CD14-positive monocyte (primary cell): ENCODE data around the gene ANTXR1. TPM values are rescaled to one million over a fixed set of nuclear protein-coding genes. Genes with fewer than 3 reads are reported as not detected.
A peak's percentile ranks its signal among the peaks of the same experiment; 100 is the strongest.

Experiments
- DNase-seq, 3 donors: peaks; one replicate each; pipeline ENCODE4 v3.0.0-alpha.2; 2011 to 2022
- H2AFZ ChIP-seq: 2 replicates; pipeline ENCODE4 v1.6.0; 2012; ENCODE audit warnings: mild to moderate bottlenecking, low read depth, low read length, inconsistent platforms; ENCODE audit not compliant: insufficient read depth, poor library complexity, severe bottlenecking
- H3K27ac ChIP-seq, 2 donors: 1 replicate in 1 of 2; 2 replicates in 1 of 2; pipeline ENCODE4 v1.5.1; 2012 to 2013; ENCODE audit warnings: low read length in 2 of 2, control low read depth in 1 of 2, inconsistent platforms in 1 of 2, low read depth in 1 of 2, mild to moderate bottlenecking in 1 of 2
- H3K27me3 ChIP-seq, 2 donors: one replicate each; pipeline versions ENCODE4 v1.6.0 to v1.6.1; 2011 to 2013; ENCODE audit warnings: low read length in 2 of 2; ENCODE audit not compliant: control insufficient read depth in 2 of 2, insufficient read depth in 2 of 2
- H3K36me3 ChIP-seq, 2 donors: replicated peaks in 1 of 2; 1 replicate in 1 of 2; 2 replicates in 1 of 2; pipeline versions ENCODE4 v1.5.1 to v1.6.1; 2012 to 2013; ENCODE audit warnings: low read length in 2 of 2, control low read depth in 1 of 2, inconsistent platforms in 1 of 2, mild to moderate bottlenecking in 1 of 2; ENCODE audit not compliant: insufficient read depth in 2 of 2, control insufficient read depth in 1 of 2
- H3K4me1 ChIP-seq, 2 donors: 1 replicate in 1 of 2; 2 replicates in 1 of 2; pipeline versions ENCODE4 v1.5.1 to v1.6.1; 2012 to 2013; ENCODE audit warnings: low read length in 2 of 2, control low read depth in 1 of 2, inconsistent platforms in 1 of 2, mild to moderate bottlenecking in 1 of 2, moderate library complexity in 1 of 2; ENCODE audit not compliant: insufficient read depth in 2 of 2, control insufficient read depth in 1 of 2
- H3K4me2 ChIP-seq: replicated peaks from 2 replicates; pipeline ENCODE3; 2012; ENCODE audit warnings: low read length, moderate library complexity, mild to moderate bottlenecking; ENCODE audit not compliant: poor library complexity, severe bottlenecking; ENCODE audit errors: extremely low read depth
- H3K4me3 ChIP-seq, 3 experiments: fragments of 200-600 bp in 1 of 3; sonication (generic) in 1 of 3; replicated peaks in 1 of 3; 1 replicate in 2 of 3; 2 replicates in 1 of 3; pipeline ENCODE4 v1.5.1; 2011 to 2013; ENCODE audit warnings: low read length in 3 of 3, mild to moderate bottlenecking in 3 of 3, control low read depth in 2 of 3, low read depth in 2 of 3, inconsistent platforms in 1 of 3, moderate library complexity in 1 of 3
- H3K79me2 ChIP-seq: 2 replicates; pipeline ENCODE4 v1.6.0; 2012; ENCODE audit warnings: mild to moderate bottlenecking, control low read depth, inconsistent platforms, low read length, moderate library complexity; ENCODE audit not compliant: insufficient read depth
- H3K9ac ChIP-seq: 2 replicates; pipeline ENCODE4 v1.6.0; 2017; ENCODE audit warnings: low read length, mild to moderate bottlenecking; ENCODE audit not compliant: insufficient read depth, poor library complexity, severe bottlenecking
- H3K9me3 ChIP-seq, 2 donors: replicated peaks in 1 of 2; 1 replicate in 1 of 2; 2 replicates in 1 of 2; pipeline versions ENCODE4 v1.5.1 to v1.6.1; 2012 to 2013; ENCODE audit warnings: low read length in 2 of 2, control low read depth in 1 of 2; ENCODE audit not compliant: control insufficient read depth in 1 of 2, insufficient read depth in 1 of 2
- H4K20me1 ChIP-seq: 2 replicates; pipeline ENCODE4 v1.6.0; 2012; ENCODE audit warnings: mild to moderate bottlenecking, low read length, control low read depth, moderate library complexity; ENCODE audit not compliant: insufficient read depth
- H3K27ac Mint-ChIP-seq, 7 donors: one replicate each; pipeline ENCODE4 v1.8.0; 2020; ENCODE audit warnings: mild to moderate bottlenecking in 7 of 7, mixed read lengths in 7 of 7, moderate library complexity in 6 of 7, inconsistent platforms in 2 of 7
- H3K27me3 Mint-ChIP-seq, 3 donors: one replicate each; pipeline ENCODE4 v1.8.0; 2021 to 2022; ENCODE audit warnings: low read depth in 3 of 3, mild to moderate bottlenecking in 3 of 3, mixed read lengths in 3 of 3, moderate library complexity in 3 of 3, inconsistent platforms in 1 of 3
- H3K36me3 Mint-ChIP-seq, 2 donors: one replicate each; pipeline ENCODE4 v1.8.0; 2020; ENCODE audit warnings: mixed read lengths in 2 of 2, inconsistent platforms in 1 of 2, mild to moderate bottlenecking in 1 of 2
- H3K4me1 Mint-ChIP-seq: one replicate; pipeline ENCODE4 v1.8.0; 2020; ENCODE audit warnings: mild to moderate bottlenecking, mixed read lengths
- H3K4me3 Mint-ChIP-seq, 2 donors: one replicate each; pipeline ENCODE4 v1.8.0; 2020; ENCODE audit warnings: mild to moderate bottlenecking in 2 of 2, mixed read lengths in 2 of 2, moderate library complexity in 1 of 2
- H3K9me3 Mint-ChIP-seq, 7 donors: one replicate each; pipeline ENCODE4 v1.8.0; 2020 to 2022; ENCODE audit warnings: mixed read lengths in 7 of 7, mild to moderate bottlenecking in 6 of 7, moderate library complexity in 6 of 7, inconsistent platforms in 2 of 7
- WGBS: methylation state at CpG from one replicate; pipeline ENCODE4 v1.1.5; 2013; ENCODE audit warnings: missing lambda C conversion rate; ENCODE audit not compliant: insufficient coverage; 5-methylcytosine and 5-hydroxymethylcytosine counted together
- intact Hi-C, 2 donors: fragments of 100-400 bp; cut with micrococcal nuclease; formaldehyde crosslinking; loops; one replicate each; pipeline versions ENCODE4 v1.15.0 to v1.15.1; 2023
- polyA plus RNA-seq, 3 donors: library from polyadenylated mRNA; depleted of rRNA in 1 of 3; unstranded in 2 of 3; stranded (reverse) in 1 of 3; fragments of 300-500 nt in 2 of 3; fragments of >200 nt in 1 of 3; fragmentation: Illumina TruSeq in 2 of 3; gene quantifications; 1 replicate in 2 of 3; 2 replicates in 1 of 3; pipeline ENCODE4 v1.2.3, GENCODE V29; 2012 to 2021
- TF ChIP-seq, protein P1 (sequence below): fragments of 200-600 bp; IDR thresholded peaks from one replicate; pipeline ENCODE4 v1.8.0; 2022; ENCODE audit warnings: antibody characterized with exemption, mild to moderate bottlenecking

Gene ANTXR1
- polyA plus RNA-seq, 3 donors = not detected

DNA sequence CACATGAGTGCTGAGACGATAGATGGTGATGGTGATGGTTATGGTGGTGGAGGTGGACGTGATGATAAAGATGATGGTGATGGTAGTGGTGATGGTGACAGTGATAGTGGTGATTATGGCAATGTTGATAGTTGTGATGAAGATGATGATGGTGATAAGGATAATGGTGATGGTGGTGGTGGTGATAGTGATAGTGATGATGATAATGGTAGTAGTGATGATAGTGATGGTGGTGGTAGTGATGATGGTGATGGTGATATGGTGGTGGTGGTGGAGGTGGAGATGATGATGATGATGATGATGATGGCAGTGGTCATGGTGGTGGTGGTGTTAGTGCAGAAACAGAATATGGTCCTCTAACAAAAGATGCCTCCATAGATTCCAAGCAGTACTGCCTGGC, 10.3 kb downstream of the ANTXR1 start:
- H3K4me1 Mint-ChIP-seq = no peaks in the 10 kb centered on the region
- H3K9me3 ChIP-seq = no peaks in the 10 kb centered on the region

DNA sequence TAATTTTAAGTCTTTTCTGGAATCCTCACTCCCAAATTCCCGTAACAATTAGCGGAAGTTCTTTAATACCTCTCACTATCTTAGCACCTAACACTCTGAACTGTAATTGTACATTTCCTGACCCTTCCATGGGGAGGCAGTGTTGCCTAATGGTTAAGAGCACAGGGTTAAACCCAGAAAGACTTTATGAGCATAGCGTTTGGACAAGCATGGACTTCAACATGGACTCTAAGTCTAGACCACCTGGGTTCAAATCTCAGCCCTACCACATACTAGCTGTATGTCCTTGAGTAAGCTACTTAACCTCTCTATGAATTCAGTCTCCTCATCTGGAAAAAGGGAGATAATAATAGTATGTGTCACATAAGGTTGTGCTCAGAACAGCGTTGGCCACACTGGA, 13.0 kb downstream of the ANTXR1 start:
- no peaks in the 10 kb centered on the region for H3K4me1 ChIP-seq
- H3K9me3 ChIP-seq = no peaks in the 10 kb centered on the region
- H3K9me3 Mint-ChIP-seq = no peaks in the 10 kb centered on the region
- 20% methylated on average over 1 of the region's 4 CpGs for WGBS
- H3K4me3 Mint-ChIP-seq = no peak overlapping the region
- TF ChIP-seq, protein P1, sequence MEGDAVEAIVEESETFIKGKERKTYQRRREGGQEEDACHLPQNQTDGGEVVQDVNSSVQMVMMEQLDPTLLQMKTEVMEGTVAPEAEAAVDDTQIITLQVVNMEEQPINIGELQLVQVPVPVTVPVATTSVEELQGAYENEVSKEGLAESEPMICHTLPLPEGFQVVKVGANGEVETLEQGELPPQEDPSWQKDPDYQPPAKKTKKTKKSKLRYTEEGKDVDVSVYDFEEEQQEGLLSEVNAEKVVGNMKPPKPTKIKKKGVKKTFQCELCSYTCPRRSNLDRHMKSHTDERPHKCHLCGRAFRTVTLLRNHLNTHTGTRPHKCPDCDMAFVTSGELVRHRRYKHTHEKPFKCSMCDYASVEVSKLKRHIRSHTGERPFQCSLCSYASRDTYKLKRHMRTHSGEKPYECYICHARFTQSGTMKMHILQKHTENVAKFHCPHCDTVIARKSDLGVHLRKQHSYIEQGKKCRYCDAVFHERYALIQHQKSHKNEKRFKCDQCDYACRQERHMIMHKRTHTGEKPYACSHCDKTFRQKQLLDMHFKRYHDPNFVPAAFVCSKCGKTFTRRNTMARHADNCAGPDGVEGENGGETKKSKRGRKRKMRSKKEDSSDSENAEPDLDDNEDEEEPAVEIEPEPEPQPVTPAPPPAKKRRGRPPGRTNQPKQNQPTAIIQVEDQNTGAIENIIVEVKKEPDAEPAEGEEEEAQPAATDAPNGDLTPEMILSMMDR = peak; percentile 80
- H4K20me1 ChIP-seq = no peaks in the 10 kb centered on the region
- no peak overlapping the region for H3K4me3 ChIP-seq
- no peak overlapping the region for H3K27ac Mint-ChIP-seq
- intact Hi-C loops = loop anchor here (1.0 to 2.0 kb wide), 2 partner anchors 281 kb away; no protein-coding TSS in a partner anchor
- H3K27me3 Mint-ChIP-seq = peaks cover 4 to 17% (median 8%) of the 10 kb centered on the region in 3 donors
- H3K27ac ChIP-seq = no peak overlapping the region
- DNase-seq = peak; percentile 49 to 72 (median 61)
- no peak overlapping the region for H3K4me2 ChIP-seq
- H3K27me3 ChIP-seq = peaks cover 11 to 14% of the 10 kb centered on the region in 2 donors
- H3K36me3 ChIP-seq = no peaks in the 10 kb centered on the region
- H3K4me1 Mint-ChIP-seq = no peaks in the 10 kb centered on the region
- no peak overlapping the region for H3K9ac ChIP-seq
- H2AFZ ChIP-seq = no peak overlapping the region
- no peaks in the 10 kb centered on the region for H3K79me2 ChIP-seq
- H3K36me3 Mint-ChIP-seq = no peaks in the 10 kb centered on the region

More for the DNA sequence above, 10.3 kb downstream of the ANTXR1 start:
- no peak overlapping the region for H3K4me3 Mint-ChIP-seq
- TF ChIP-seq, protein P1 = no peak
- WGBS = 96% methylated on average over 2 of the region's 2 CpGs
- no peak overlapping the region for H3K27ac ChIP-seq
- no peaks in the 10 kb centered on the region for H3K9me3 Mint-ChIP-seq
- no peaks in the 10 kb centered on the region for H4K20me1 ChIP-seq
- DNase-seq = no peak
- peaks cover 19% of the 10 kb centered on the region in 2 donors for H3K27me3 ChIP-seq
- H3K36me3 Mint-ChIP-seq = no peaks in the 10 kb centered on the region
- no peak overlapping the region for H2AFZ ChIP-seq
- no peak overlapping the region for H3K4me3 ChIP-seq
- H3K79me2 ChIP-seq = no peaks in the 10 kb centered on the region
- H3K36me3 ChIP-seq = no peaks in the 10 kb centered on the region
- peaks cover 11 to 20% (median 15%) of the 10 kb centered on the region in 3 donors for H3K27me3 Mint-ChIP-seq
- H3K9ac ChIP-seq = no peak overlapping the region
- H3K4me1 ChIP-seq = no peaks in the 10 kb centered on the region
- no peak overlapping the region for H3K4me2 ChIP-seq
- H3K27ac Mint-ChIP-seq = no peak overlapping the region
- intact Hi-C loops = no loop called here
